GM12873 (cell line): ENCODE measurements around the gene CHD3.

Experiments
- TF ChIP-seq, protein P1 (sequence below): IDR thresholded peaks from 2 replicates; pipeline ENCODE4 v1.5.1; 2012; ENCODE audit warnings: low read depth, mild to moderate bottlenecking, moderate library complexity, low read length, control low read depth; ENCODE audit not compliant: insufficient read depth; ENCODE audit errors: missing control alignments

CHD3 gene

GRCh38 chr17:7961421-7961820 lies 72.8 kb downstream of the CHD3 start:
- TF ChIP-seq, protein P1, sequence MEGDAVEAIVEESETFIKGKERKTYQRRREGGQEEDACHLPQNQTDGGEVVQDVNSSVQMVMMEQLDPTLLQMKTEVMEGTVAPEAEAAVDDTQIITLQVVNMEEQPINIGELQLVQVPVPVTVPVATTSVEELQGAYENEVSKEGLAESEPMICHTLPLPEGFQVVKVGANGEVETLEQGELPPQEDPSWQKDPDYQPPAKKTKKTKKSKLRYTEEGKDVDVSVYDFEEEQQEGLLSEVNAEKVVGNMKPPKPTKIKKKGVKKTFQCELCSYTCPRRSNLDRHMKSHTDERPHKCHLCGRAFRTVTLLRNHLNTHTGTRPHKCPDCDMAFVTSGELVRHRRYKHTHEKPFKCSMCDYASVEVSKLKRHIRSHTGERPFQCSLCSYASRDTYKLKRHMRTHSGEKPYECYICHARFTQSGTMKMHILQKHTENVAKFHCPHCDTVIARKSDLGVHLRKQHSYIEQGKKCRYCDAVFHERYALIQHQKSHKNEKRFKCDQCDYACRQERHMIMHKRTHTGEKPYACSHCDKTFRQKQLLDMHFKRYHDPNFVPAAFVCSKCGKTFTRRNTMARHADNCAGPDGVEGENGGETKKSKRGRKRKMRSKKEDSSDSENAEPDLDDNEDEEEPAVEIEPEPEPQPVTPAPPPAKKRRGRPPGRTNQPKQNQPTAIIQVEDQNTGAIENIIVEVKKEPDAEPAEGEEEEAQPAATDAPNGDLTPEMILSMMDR, result no peak
